ENCODE data around the gene HADHB.

DNA sequence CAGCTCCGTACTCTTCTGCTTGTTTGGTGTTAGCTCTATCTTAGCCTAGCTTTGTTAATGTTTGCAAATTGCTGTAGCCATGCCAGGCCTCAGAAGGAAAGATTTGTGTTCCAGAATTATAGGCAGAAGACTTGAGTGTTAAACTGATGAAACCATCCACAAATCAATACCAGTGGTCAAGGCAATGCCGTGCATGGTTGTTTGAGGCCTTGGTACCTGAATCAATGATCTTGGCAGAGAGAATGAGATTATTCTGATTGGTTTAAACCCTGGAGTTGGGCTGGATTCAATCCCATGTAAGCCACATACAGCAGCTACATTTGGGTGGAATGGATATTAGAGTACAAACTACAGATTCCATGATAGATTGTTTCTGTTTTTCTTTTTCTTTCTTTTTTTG lies 4.9 kb downstream of the HADHB start:
- TF ChIP-seq POLR2AphosphoS5 (IDR thresholded peaks at IDR 0.05) = no peak
- TF ChIP-seq, protein P1, sequence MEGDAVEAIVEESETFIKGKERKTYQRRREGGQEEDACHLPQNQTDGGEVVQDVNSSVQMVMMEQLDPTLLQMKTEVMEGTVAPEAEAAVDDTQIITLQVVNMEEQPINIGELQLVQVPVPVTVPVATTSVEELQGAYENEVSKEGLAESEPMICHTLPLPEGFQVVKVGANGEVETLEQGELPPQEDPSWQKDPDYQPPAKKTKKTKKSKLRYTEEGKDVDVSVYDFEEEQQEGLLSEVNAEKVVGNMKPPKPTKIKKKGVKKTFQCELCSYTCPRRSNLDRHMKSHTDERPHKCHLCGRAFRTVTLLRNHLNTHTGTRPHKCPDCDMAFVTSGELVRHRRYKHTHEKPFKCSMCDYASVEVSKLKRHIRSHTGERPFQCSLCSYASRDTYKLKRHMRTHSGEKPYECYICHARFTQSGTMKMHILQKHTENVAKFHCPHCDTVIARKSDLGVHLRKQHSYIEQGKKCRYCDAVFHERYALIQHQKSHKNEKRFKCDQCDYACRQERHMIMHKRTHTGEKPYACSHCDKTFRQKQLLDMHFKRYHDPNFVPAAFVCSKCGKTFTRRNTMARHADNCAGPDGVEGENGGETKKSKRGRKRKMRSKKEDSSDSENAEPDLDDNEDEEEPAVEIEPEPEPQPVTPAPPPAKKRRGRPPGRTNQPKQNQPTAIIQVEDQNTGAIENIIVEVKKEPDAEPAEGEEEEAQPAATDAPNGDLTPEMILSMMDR (IDR thresholded peaks at IDR 0.05) = no peak
